Bronchial epithelial cell (primary cell): ENCODE results near the gene AKAP9. TPM values are rescaled to one million over a fixed set of nuclear protein-coding genes. Genes with fewer than 3 reads are reported as not detected.

ENCODE experiments used
- DNase-seq: peaks from one replicate; pipeline ENCODE4 v3.0.0-alpha.2; 2010; ENCODE audit warnings: low read depth
- FAIRE-seq: peaks from 2 replicates; lab custom pipeline; 2011; peaks lifted over from hg19 to GRCh38; lab: Jason Lieb, UNC
- H3K27me3 ChIP-seq: 2 replicates; pipeline ENCODE4 v1.5.1; 2011; ENCODE audit warnings: low read length; ENCODE audit not compliant: control insufficient read depth, insufficient read depth
- H3K36me3 ChIP-seq: 2 replicates; pipeline ENCODE4 v1.5.1; 2011; ENCODE audit warnings: low read length; ENCODE audit not compliant: control insufficient read depth, insufficient read depth
- H3K4me3 ChIP-seq: 2 replicates; pipeline ENCODE4 v1.5.1; 2011; ENCODE audit warnings: mild to moderate bottlenecking, low read depth, low read length, control low read depth
- total RNA-seq: library from RNA; depleted of rRNA; stranded (reverse); fragments of >200 nt; gene quantifications from 2 replicates; pipeline ENCODE4 v1.2.1, GENCODE V29; 2014
- TF ChIP-seq, protein P1 (sequence below): IDR thresholded peaks from 2 replicates; pipeline ENCODE4 v1.5.1; 2011; ENCODE audit warnings: mild to moderate bottlenecking, moderate library complexity, low read length, control low read depth, inconsistent platforms; ENCODE audit not compliant: insufficient read depth, severe bottlenecking

AKAP9 gene
- total RNA-seq, 1 donor from 2014 or later, result 34.5 TPM

DNA sequence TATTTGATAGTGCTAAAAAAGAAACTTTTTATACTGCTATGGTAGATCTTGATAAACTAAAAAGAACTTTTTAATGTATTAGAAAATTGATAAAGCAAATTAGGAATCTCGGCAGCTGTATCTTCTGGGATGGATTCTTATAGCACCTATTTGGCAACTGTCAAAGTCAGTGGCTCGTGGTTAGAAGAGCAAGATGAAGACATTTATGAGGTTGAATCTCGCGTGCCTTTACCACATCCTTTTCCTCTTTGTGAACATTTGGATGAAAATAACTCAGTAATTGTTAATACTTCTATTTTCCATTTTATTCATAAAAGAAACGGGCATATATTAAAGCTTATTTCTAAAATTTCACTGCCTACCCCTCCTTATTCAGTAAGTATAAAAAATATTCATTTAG is 117.4 kb downstream of the AKAP9 start:
- TF ChIP-seq, protein P1, sequence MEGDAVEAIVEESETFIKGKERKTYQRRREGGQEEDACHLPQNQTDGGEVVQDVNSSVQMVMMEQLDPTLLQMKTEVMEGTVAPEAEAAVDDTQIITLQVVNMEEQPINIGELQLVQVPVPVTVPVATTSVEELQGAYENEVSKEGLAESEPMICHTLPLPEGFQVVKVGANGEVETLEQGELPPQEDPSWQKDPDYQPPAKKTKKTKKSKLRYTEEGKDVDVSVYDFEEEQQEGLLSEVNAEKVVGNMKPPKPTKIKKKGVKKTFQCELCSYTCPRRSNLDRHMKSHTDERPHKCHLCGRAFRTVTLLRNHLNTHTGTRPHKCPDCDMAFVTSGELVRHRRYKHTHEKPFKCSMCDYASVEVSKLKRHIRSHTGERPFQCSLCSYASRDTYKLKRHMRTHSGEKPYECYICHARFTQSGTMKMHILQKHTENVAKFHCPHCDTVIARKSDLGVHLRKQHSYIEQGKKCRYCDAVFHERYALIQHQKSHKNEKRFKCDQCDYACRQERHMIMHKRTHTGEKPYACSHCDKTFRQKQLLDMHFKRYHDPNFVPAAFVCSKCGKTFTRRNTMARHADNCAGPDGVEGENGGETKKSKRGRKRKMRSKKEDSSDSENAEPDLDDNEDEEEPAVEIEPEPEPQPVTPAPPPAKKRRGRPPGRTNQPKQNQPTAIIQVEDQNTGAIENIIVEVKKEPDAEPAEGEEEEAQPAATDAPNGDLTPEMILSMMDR, result no peak
- no peak for DNase-seq
- Histone ChIP-seq H3K27me3 (no peaks in the 10 kb centered on the region), H3K4me3 (no peak overlapping the region), H3K36me3 (peaks cover 1% of the 10 kb centered on the region)
- no peak for FAIRE-seq

DNA sequence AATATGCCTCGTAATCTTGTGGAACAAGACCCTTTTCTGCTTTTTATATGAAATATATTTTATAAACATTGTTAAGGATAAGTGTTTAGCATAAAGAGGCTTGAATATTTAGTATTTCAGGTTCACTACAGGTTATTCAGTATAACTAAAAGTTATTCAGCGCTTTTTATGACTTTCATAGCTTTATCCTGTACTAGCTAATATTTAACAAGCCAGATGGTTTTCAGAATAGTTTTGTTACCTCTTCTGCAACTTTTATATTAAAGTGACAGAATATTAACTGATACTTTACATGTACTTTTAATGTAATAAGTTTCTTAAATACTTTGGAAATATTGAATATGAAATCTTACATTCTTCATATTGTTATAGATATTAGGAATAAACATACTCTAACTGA is 118.2 kb downstream of the AKAP9 start:
- FAIRE-seq (no peak), DNase-seq (no peak)
- no peak overlapping the region for H3K4me3 ChIP-seq
- H3K36me3 ChIP-seq, result no peaks in the 10 kb centered on the region
- TF ChIP-seq, protein P1, result no peak
- H3K27me3 ChIP-seq, result no peaks in the 10 kb centered on the region

DNA sequence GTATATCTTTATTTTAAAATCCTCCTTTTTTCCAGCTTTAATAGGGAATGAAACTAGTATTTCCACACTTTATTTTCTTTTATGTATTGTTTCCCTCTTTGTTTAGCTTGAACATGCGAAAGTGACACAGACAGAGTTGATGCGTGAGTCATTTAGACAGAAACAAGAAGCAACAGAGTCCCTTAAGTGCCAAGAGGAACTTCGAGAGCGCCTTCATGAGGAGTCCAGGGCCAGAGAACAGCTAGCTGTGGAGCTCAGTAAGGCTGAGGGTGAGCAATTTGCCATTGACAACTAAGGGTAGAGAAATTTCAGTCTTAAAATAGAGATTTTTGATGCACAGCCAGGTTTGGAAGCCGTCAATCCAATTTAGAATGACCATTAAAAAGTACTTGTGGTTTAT is 120.5 kb downstream of the AKAP9 start:
- Histone ChIP-seq H3K4me3 (no peak overlapping the region), H3K36me3 (no peaks in the 10 kb centered on the region), H3K27me3 (no peaks in the 10 kb centered on the region)
- FAIRE-seq (no peak), DNase-seq (peak; percentile 87)
- TF ChIP-seq, protein P1, result no peak

DNA sequence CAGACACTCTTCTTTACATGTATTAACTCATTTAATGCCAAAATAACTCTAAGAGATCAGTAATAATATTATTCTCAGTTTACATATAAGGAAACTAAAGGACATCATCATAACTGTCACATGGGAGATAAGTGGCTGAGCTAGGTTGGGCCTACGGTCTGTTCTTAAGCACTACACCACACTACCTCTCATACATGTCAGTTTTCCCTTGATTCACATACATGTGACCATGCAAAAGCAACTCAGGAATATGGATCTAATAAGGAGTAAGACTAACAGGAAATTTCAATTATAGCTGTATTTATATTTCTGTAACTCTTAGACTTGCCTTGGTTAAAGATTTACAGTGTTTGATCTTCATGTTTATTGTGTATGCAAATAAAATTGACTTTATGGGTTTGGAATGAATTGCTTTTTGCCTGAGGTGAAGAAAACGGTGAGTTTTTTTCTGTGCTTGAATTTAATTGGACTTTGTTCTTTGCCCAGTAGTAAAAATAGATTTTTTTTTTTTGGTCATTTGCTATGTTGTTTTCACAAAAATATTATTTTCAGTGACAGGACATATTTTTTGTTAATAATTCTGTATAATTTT is 123.9 kb downstream of the AKAP9 start:
- Histone ChIP-seq H3K36me3 (peaks cover 3% of the 10 kb centered on the region), H3K4me3 (no peak overlapping the region), H3K27me3 (no peaks in the 10 kb centered on the region)
- FAIRE-seq, result no peak
- TF ChIP-seq, protein P1, result no peak
- DNase-seq, result no peak

DNA sequence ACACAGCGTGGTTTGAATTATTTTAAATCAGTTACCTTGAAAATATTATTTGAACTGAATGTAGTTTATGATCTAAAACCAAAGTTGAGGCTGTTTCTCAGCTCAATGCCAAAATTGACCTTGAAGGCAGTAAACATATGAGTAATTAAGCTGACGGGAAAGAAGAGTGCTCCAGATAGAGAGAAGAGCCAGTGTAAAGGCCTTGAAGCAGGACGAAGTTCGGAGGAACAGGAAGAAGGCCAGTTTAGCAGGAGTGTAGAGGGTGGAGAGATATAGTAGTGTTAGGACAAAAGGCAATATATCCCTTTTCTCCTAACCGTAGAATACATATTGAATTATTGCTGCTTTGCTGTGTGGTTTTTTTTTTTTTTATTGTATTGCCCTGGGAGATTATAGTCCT is 130.4 kb downstream of the AKAP9 start:
- Histone ChIP-seq H3K4me3 (no peak overlapping the region), H3K36me3 (peaks cover 3% of the 10 kb centered on the region), H3K27me3 (no peaks in the 10 kb centered on the region)
- TF ChIP-seq, protein P1, result no peak
- no peak for FAIRE-seq
- no peak for DNase-seq

DNA sequence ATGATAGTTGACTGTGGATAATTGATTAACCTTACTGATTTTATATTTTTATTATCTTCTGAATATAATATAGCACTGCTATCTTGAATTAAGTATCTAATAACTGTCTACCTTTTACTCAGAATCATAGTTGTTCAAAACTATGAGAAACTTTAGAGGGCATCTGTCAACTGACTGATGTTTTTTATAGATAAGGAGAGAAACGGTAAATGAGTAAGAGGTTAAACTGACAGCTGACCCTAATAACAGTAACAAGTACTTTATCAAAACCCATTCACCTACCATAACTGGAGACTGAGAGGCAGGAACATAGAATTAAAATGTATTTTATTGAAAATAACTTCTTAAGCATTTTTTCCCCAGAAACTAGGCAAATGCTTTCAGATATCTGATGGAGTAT is 131.5 kb downstream of the AKAP9 start:
- no peaks in the 10 kb centered on the region for H3K27me3 ChIP-seq
- TF ChIP-seq, protein P1, result no peak
- H3K4me3 ChIP-seq, result no peak overlapping the region
- DNase-seq (no peak), FAIRE-seq (no peak)
- peaks cover 1% of the 10 kb centered on the region for H3K36me3 ChIP-seq
